HepG2 (cell line): ENCODE data around the gene ARHGAP5. TPM values are rescaled to one million over a fixed set of nuclear protein-coding genes. Genes with fewer than 3 reads are reported as not detected.

Experiments used
- CEBPZ ChIP-seq: IDR thresholded peaks from 2 replicates; pipeline ENCODE4 v1.6.1; 2012; ENCODE audit warnings: low read length, improper control_type of control experiment
- DMAP1 ChIP-seq: IDR thresholded peaks from 2 replicates; pipeline ENCODE4 v1.6.1; 2016
- DRAP1 ChIP-seq: IDR thresholded peaks from 2 replicates; pipeline ENCODE4 v1.6.1; 2016; ENCODE audit warnings: missing genetic modification reagents, missing compliant biosample characterization
- ETS1 ChIP-seq: sonication (generic); formaldehyde crosslinking; IDR thresholded peaks from 2 replicates; pipeline ENCODE4 v1.4.0; 2020; ENCODE audit warnings: missing genetic modification reagents
- FOXJ3 ChIP-seq: sonication (generic); formaldehyde crosslinking; IDR thresholded peaks from 2 replicates; pipeline ENCODE4 v1.4.0; 2020; ENCODE audit warnings: missing genetic modification reagents, mild to moderate bottlenecking, borderline replicate concordance
- HNRNPK ChIP-seq: fragments of 200-400 bp; formaldehyde crosslinking; IDR thresholded peaks from 2 replicates; pipeline ENCODE4 v1.6.1; 2018; ENCODE audit warnings: low read length, low read depth, moderate library complexity, mild to moderate bottlenecking; ENCODE audit not compliant: poor library complexity, severe bottlenecking
- ISL2 ChIP-seq: sonication (generic); formaldehyde crosslinking; IDR thresholded peaks from 2 replicates; pipeline ENCODE4 v1.5.0; 2020; ENCODE audit warnings: missing genetic modification reagents
- MBD4 ChIP-seq: IDR thresholded peaks from 2 replicates; pipeline ENCODE4 v1.6.1; 2012; ENCODE audit warnings: low read length, inconsistent platforms, borderline replicate concordance
- MED13 ChIP-seq: sonication (generic); formaldehyde crosslinking; IDR thresholded peaks from 2 replicates; pipeline ENCODE4 v1.5.0; 2020; ENCODE audit warnings: missing genetic modification reagents
- POLR2A ChIP-seq, 2 experiments: IDR thresholded peaks; 2 replicates each; pipeline ENCODE4 v1.6.1; 2011; ENCODE audit warnings: low read depth in 2 of 2, low read length in 2 of 2, mild to moderate bottlenecking in 1 of 2, moderate library complexity in 1 of 2; ENCODE audit not compliant: insufficient read depth in 1 of 2
- RORA ChIP-seq: sonication (generic); formaldehyde crosslinking; IDR thresholded peaks from 2 replicates; pipeline ENCODE4 v1.5.0; 2020; ENCODE audit warnings: mild to moderate bottlenecking, missing genetic modification reagents, moderate library complexity
- TFAP4 ChIP-seq: sonication (generic); IDR thresholded peaks from 2 replicates; pipeline ENCODE4 v1.6.1; 2016; ENCODE audit warnings: low read depth, borderline replicate concordance
- TSC22D2 ChIP-seq: sonication (generic); formaldehyde crosslinking; IDR thresholded peaks from 2 replicates; pipeline ENCODE4 v1.5.1; 2020; ENCODE audit warnings: missing genetic modification reagents, mild to moderate bottlenecking, borderline replicate concordance
- ZBTB7B ChIP-seq: sonication (generic); formaldehyde crosslinking; IDR thresholded peaks from 2 replicates; pipeline ENCODE4 v1.4.0; 2020; ENCODE audit warnings: missing genetic modification reagents
- ZHX2 ChIP-seq, 2 experiments: sonication (generic) in 1 of 2; formaldehyde crosslinking in 1 of 2; IDR thresholded peaks; 2 replicates each; pipeline versions ENCODE4 v1.6.1 to v1.9.0; 2014 to 2022; ENCODE audit warnings: antibody characterized with exemption in 1 of 2, borderline replicate concordance in 1 of 2, inconsistent platforms in 1 of 2, low read depth in 1 of 2, missing genetic modification reagents in 1 of 2
- ZNF574 ChIP-seq: sonication (generic); formaldehyde crosslinking; IDR thresholded peaks from 2 replicates; pipeline ENCODE4 v1.4.0; 2020; ENCODE audit warnings: missing genetic modification reagents
- polyA plus RNA-seq, 8 experiments: library from polyadenylated mRNA; depleted of rRNA in 3 of 8; stranded (reverse) in 7 of 8; unstranded in 1 of 8; fragments of >200 nt; fragmentation: Illumina TruSeq in 4 of 8; extraction: Trizol in 4 of 8; gene quantifications; 2 replicates each; pipeline versions ENCODE4 v1.2.1 to v1.2.3, GENCODE V29; 2011 to 2016; ENCODE audit warnings: low read depth in 4 of 8, missing spikeins in 1 of 8, mixed read lengths in 1 of 8; ENCODE audit not compliant: insufficient read depth in 1 of 8
- total RNA-seq, 5 experiments: library from RNA; depleted of rRNA; stranded (reverse); fragments of >200 nt; fragmentation: Illumina TruSeq; extraction: Trizol; gene quantifications; 2 replicates each; pipeline ENCODE4 v1.2.3, GENCODE V29; 2016; ENCODE audit warnings: low read depth in 1 of 5

The ARHGAP5 gene
- total and polyA plus RNA-seq, 2 of the 13 experiments (the other 11 are each of a cell fraction or from before 2014, with no cell fraction given): 33.7 to 144 TPM

GRCh38 chr14:32083789-32084188 lies 6.7 kb downstream of the ARHGAP5 start (continued):
- TF ChIP-seq CEBPZ (no peak), DRAP1 (no peak), ZHX2 (IDR thresholded peaks at IDR 0.05; ENCODE audit: low read depth) (no peak), ZHX2 (CRISPR knock-in tag; IDR thresholded peaks at IDR 0.05; ENCODE audit: borderline replicate concordance) (no peak), DMAP1 (CRISPR knock-in tag) (no peak), TSC22D2 (CRISPR knock-in tag) (no peak), ISL2 (CRISPR knock-in tag) (no peak), ZNF574 (no peak), MBD4 (no peak), RORA (no peak), TFAP4 (no peak), MED13 (CRISPR knock-in tag) (no peak), POLR2A (IDR thresholded peaks at IDR 0.05; ENCODE audit: insufficient read depth in 1 of 2, low read depth in 2 of 2, low read length in 2 of 2) (no peak), FOXJ3 (CRISPR knock-in tag) (no peak; the same call in 1 of the 2 replicates), ZBTB7B (no peak), ETS1 (CRISPR knock-in tag) (no peak), HNRNPK (no peak)
